Colon (tissue), 2 donors: Measurements from ENCODE around the gene CC2D1B.

ENCODE experiments used
- FAIRE-seq: peaks from 2 replicates; lab custom pipeline; 2012; peaks lifted over from hg19 to GRCh38; lab: Jason Lieb, UNC
- donor health status: control.
- donor health status: control.

The CC2D1B gene

GRCh38 chr1:52358851-52359497, 7.0 kb downstream of the CC2D1B start:
- no peak for FAIRE-seq

GRCh38 chr1:52357397-52357796, 8.6 kb downstream of the CC2D1B start:
- FAIRE-seq = no peak

- no peak for FAIRE-seq
Measured at GRCh38 chr1:52356818-52357355, 9.1 kb downstream of the CC2D1B start.

- no peak for FAIRE-seq
Measured at GRCh38 chr1:52355847-52356505, 10.0 kb downstream of the CC2D1B start.

- FAIRE-seq = no peak
Measured at GRCh38 chr1:52355436-52355835, 10.6 kb downstream of the CC2D1B start.

GRCh38 chr1:52352690-52353089, 13.3 kb downstream of the CC2D1B start:
- FAIRE-seq = no peak

GRCh38 chr1:52348704-52349300, 17.2 kb downstream of the CC2D1B start:
- FAIRE-seq = no peak

- no peak for FAIRE-seq
Measured at GRCh38 chr1:52346653-52347052, 19.4 kb downstream of the CC2D1B start.

GRCh38 chr1:52345252-52345651, 20.8 kb downstream of the CC2D1B start:
- FAIRE-seq = no peak

GRCh38 chr1:52343979-52344378, 22.0 kb downstream of the CC2D1B start:
- no peak for FAIRE-seq

- no peak for FAIRE-seq
Measured at GRCh38 chr1:52341655-52342260, 24.2 kb downstream of the CC2D1B start.

- no peak for FAIRE-seq
Measured at GRCh38 chr1:52337439-52337838, 28.6 kb downstream of the CC2D1B start.

GRCh38 chr1:52334906-52335528, 31.0 kb downstream of the CC2D1B start:
- FAIRE-seq = no peak

- no peak for FAIRE-seq
Measured at GRCh38 chr1:52332411-52332810, 33.6 kb downstream of the CC2D1B start.

GRCh38 chr1:52328615-52329014, 37.4 kb downstream of the CC2D1B start:
- no peak for FAIRE-seq

GRCh38 chr1:52325786-52326185, 40.2 kb downstream of the CC2D1B start:
- FAIRE-seq = no peak

GRCh38 chr1:52323731-52324130, 42.3 kb downstream of the CC2D1B start:
- FAIRE-seq = no peak

- FAIRE-seq = no peak
Measured at GRCh38 chr1:52321061-52321460, 44.9 kb downstream of the CC2D1B start.

GRCh38 chr1:52306227-52307006, 59.6 kb downstream of the CC2D1B start:
- FAIRE-seq = no peak

GRCh38 chr1:52305417-52306226, 60.4 kb downstream of the CC2D1B start:
- FAIRE-seq = no peak
